Neuron (in vitro differentiated cells): Measurements from ENCODE around the gene RGS4.

Experiments used
- H2AFZ ChIP-seq: one replicate; pipeline ENCODE4 v1.6.1; 2013; ENCODE audit warnings: low read depth, mild to moderate bottlenecking, inconsistent platforms, low read length, moderate library complexity
- H3K27me3 ChIP-seq: one replicate; pipeline ENCODE4 v1.6.1; 2013; ENCODE audit warnings: low read length; ENCODE audit not compliant: insufficient read depth
- H3K36me3 ChIP-seq: one replicate; pipeline ENCODE4 v1.6.1; 2013; ENCODE audit warnings: low read length; ENCODE audit not compliant: insufficient read depth
- H3K4me1 ChIP-seq: one replicate; pipeline ENCODE4 v1.6.1; 2013; ENCODE audit warnings: low read length; ENCODE audit not compliant: insufficient read depth
- H3K4me3 ChIP-seq: 2 replicates; pipeline ENCODE4 v1.5.1; 2013; ENCODE audit warnings: mild to moderate bottlenecking, low read length, moderate library complexity
- H3K9me3 ChIP-seq: one replicate; pipeline ENCODE4 v1.6.1; 2013; ENCODE audit warnings: low read length

The RGS4 gene

GRCh38 chr1:163093579-163093978 is 24.4 kb downstream of the RGS4 start:
- Histone ChIP-seq H3K4me3 (no peak overlapping the region), H2AFZ (no peak overlapping the region), H3K27me3 (peaks cover 2% of the 10 kb centered on the region), H3K4me1 (peaks cover 4% of the 10 kb centered on the region), H3K9me3 (no peaks in the 10 kb centered on the region), H3K36me3 (no peaks in the 10 kb centered on the region)

- Histone ChIP-seq H3K4me3 (no peak overlapping the region), H3K4me1 (peaks cover 4% of the 10 kb centered on the region), H3K36me3 (no peaks in the 10 kb centered on the region), H3K27me3 (peaks cover 2% of the 10 kb centered on the region), H2AFZ (no peak overlapping the region), H3K9me3 (no peaks in the 10 kb centered on the region)
These were observed 25.0 kb downstream of the RGS4 start for GRCh38 chr1:163094182-163094581.

- no peaks in the 10 kb centered on the region for H3K36me3 ChIP-seq
- H2AFZ ChIP-seq, result no peak overlapping the region
- peaks cover 2% of the 10 kb centered on the region for H3K27me3 ChIP-seq
- no peak overlapping the region for H3K4me3 ChIP-seq
- peaks cover 4% of the 10 kb centered on the region for H3K4me1 ChIP-seq
- no peaks in the 10 kb centered on the region for H3K9me3 ChIP-seq
These were observed 25.4 kb downstream of the RGS4 start for GRCh38 chr1:163094589-163094988.

GRCh38 chr1:163095213-163095612 is 26.1 kb downstream of the RGS4 start:
- peaks cover 2% of the 10 kb centered on the region for H3K27me3 ChIP-seq
- no peaks in the 10 kb centered on the region for H3K9me3 ChIP-seq
- no peak overlapping the region for H3K4me3 ChIP-seq
- peaks cover 4% of the 10 kb centered on the region for H3K4me1 ChIP-seq
- no peak overlapping the region for H2AFZ ChIP-seq
- H3K36me3 ChIP-seq, result no peaks in the 10 kb centered on the region

- no peak overlapping the region for H2AFZ ChIP-seq
- no peaks in the 10 kb centered on the region for H3K9me3 ChIP-seq
- no peaks in the 10 kb centered on the region for H3K36me3 ChIP-seq
- H3K4me3 ChIP-seq, result no peak overlapping the region
- H3K4me1 ChIP-seq, result no peaks in the 10 kb centered on the region
- H3K27me3 ChIP-seq, result no peaks in the 10 kb centered on the region
These were observed 33.4 kb downstream of the RGS4 start for GRCh38 chr1:163102590-163102989.

- Histone ChIP-seq H3K9me3 (no peaks in the 10 kb centered on the region), H3K4me1 (no peaks in the 10 kb centered on the region), H3K27me3 (no peaks in the 10 kb centered on the region), H2AFZ (no peak overlapping the region), H3K36me3 (no peaks in the 10 kb centered on the region), H3K4me3 (no peak overlapping the region)
These were observed 35.4 kb downstream of the RGS4 start for GRCh38 chr1:163104385-163105099.

GRCh38 chr1:163106364-163106987 is 37.3 kb downstream of the RGS4 start:
- Histone ChIP-seq H3K27me3 (no peaks in the 10 kb centered on the region), H3K4me1 (no peaks in the 10 kb centered on the region), H3K9me3 (no peaks in the 10 kb centered on the region), H2AFZ (no peak overlapping the region), H3K36me3 (no peaks in the 10 kb centered on the region), H3K4me3 (no peak overlapping the region)

GRCh38 chr1:163107655-163108054 is 38.5 kb downstream of the RGS4 start:
- Histone ChIP-seq H3K36me3 (no peaks in the 10 kb centered on the region), H2AFZ (no peak overlapping the region), H3K4me3 (no peak overlapping the region), H3K27me3 (no peaks in the 10 kb centered on the region), H3K9me3 (no peaks in the 10 kb centered on the region), H3K4me1 (no peaks in the 10 kb centered on the region)

- Histone ChIP-seq H3K9me3 (no peaks in the 10 kb centered on the region), H3K4me1 (no peaks in the 10 kb centered on the region), H3K4me3 (no peak overlapping the region), H2AFZ (no peak overlapping the region), H3K36me3 (no peaks in the 10 kb centered on the region), H3K27me3 (no peaks in the 10 kb centered on the region)
These were observed 46.7 kb downstream of the RGS4 start for GRCh38 chr1:163115887-163116286.

- no peaks in the 10 kb centered on the region for H3K4me1 ChIP-seq
- no peaks in the 10 kb centered on the region for H3K9me3 ChIP-seq
- no peaks in the 10 kb centered on the region for H3K36me3 ChIP-seq
- H3K27me3 ChIP-seq, result no peaks in the 10 kb centered on the region
- H2AFZ ChIP-seq, result no peak overlapping the region
- no peak overlapping the region for H3K4me3 ChIP-seq
These were observed 50.5 kb downstream of the RGS4 start for GRCh38 chr1:163119707-163120106.

GRCh38 chr1:163120372-163120771 is 51.2 kb downstream of the RGS4 start:
- Histone ChIP-seq H2AFZ (no peak overlapping the region), H3K4me3 (no peak overlapping the region), H3K9me3 (no peaks in the 10 kb centered on the region)

GRCh38 chr1:163124812-163125211 is 55.7 kb downstream of the RGS4 start:
- Histone ChIP-seq H3K27me3 (no peaks in the 10 kb centered on the region), H3K36me3 (no peaks in the 10 kb centered on the region), H3K9me3 (no peaks in the 10 kb centered on the region), H3K4me1 (no peaks in the 10 kb centered on the region), H3K4me3 (no peak overlapping the region), H2AFZ (no peak overlapping the region)

More at GRCh38 chr1:163120372-163120771, 51.2 kb downstream of the RGS4 start:
- no peaks in the 10 kb centered on the region for H3K36me3 ChIP-seq
- no peaks in the 10 kb centered on the region for H3K4me1 ChIP-seq
- no peaks in the 10 kb centered on the region for H3K27me3 ChIP-seq
